Measurements from ENCODE around the gene KYAT1. TPM values are rescaled to one million over a fixed set of nuclear protein-coding genes. Genes with fewer than 3 reads are reported as not detected.
A peak's percentile ranks its signal among the peaks of the same experiment; 100 is the strongest.

The KYAT1 gene
- total and polyA plus RNA-seq, 2 of the 13 experiments (the other 11 are each of a cell fraction or from before 2014, with no cell fraction given), result 9.2 to 46.5 TPM

GRCh38 chr9:128921881-128922763 is 40.4 kb upstream of the KYAT1 start (continued):
- TF ChIP-seq ZNF558 (CRISPR knock-in tag; IDR thresholded peaks at IDR 0.05; ENCODE audit: borderline replicate concordance) (no peak), ZNF782 (CRISPR knock-in tag; IDR thresholded peaks at IDR 0.05; ENCODE audit: borderline replicate concordance) (peak; percentile 20; the same call in 1 of the 2 replicates), BORCS8-MEF2B (CRISPR knock-in tag; IDR thresholded peaks at IDR 0.05) (0 out of 2 replicates have a peak, but pooled peaks have one; percentile 47), ISX (CRISPR knock-in tag; conservative IDR thresholded peaks at IDR 0.05) (no peak), KMT2A (CRISPR knock-in tag; IDR thresholded peaks at IDR 0.05) (no peak), MAF1 (CRISPR knock-in tag; IDR thresholded peaks at IDR 0.05; ENCODE audit: borderline replicate concordance) (no peak), ZBTB34 (CRISPR knock-in tag; IDR thresholded peaks at IDR 0.05) (no peak), MXD1 (CRISPR knock-in tag; IDR thresholded peaks at IDR 0.05) (no peak), TP53 (CRISPR knock-in tag; conservative IDR thresholded peaks at IDR 0.05) (peak; percentile 1; the same call in 1 of the 2 replicates), MEIS2 (CRISPR knock-in tag; IDR thresholded peaks at IDR 0.05) (no peak; the same call in 1 of the 2 replicates), ZFYVE20 (CRISPR knock-in tag; IDR thresholded peaks at IDR 0.05; ENCODE audit: borderline replicate concordance, low read depth) (no peak), EZH2 (conservative IDR thresholded peaks at IDR 0.05; ENCODE audit: low read depth, low read length) (no peak), AFF4 (CRISPR knock-in tag; IDR thresholded peaks at IDR 0.05) (no peak), CBX1 (IDR thresholded peaks at IDR 0.05; ENCODE audit: low read depth) (no peak), JDP2 (CRISPR knock-in tag; IDR thresholded peaks at IDR 0.05; ENCODE audit: borderline replicate concordance) (no peak), KLF16 (CRISPR knock-in tag; IDR thresholded peaks at IDR 0.05) (0 out of 4 replicates have a peak, but pooled peaks of 1 of the 2 experiments have one; percentile 11), TBX2 (CRISPR knock-in tag; IDR thresholded peaks at IDR 0.05; ENCODE audit: borderline replicate concordance) (peak; percentile 24; the same call in 1 of the 2 replicates), ZNF33B (CRISPR knock-in tag; IDR thresholded peaks at IDR 0.05) (no peak), HNRNPLL (IDR thresholded peaks at IDR 0.05; ENCODE audit: low read depth, low read length, poor library complexity, severe bottlenecking) (peak; percentile 32), ZBTB1 (CRISPR knock-in tag; IDR thresholded peaks at IDR 0.05; ENCODE audit: borderline replicate concordance) (no peak), ZNF710 (CRISPR knock-in tag; IDR thresholded peaks at IDR 0.05; ENCODE audit: borderline replicate concordance) (no peak), KLF11 (CRISPR knock-in tag; IDR thresholded peaks at IDR 0.05) (0 out of 2 replicates have a peak, but pooled peaks have one; percentile 24)
